ENCODE results near the gene UTS2.

The UTS2 gene

GRCh38 chr1:7852804-7853683 lies at the start of gene UTS2:
Gene UTS2, minus strand, starts transcription at chr1:7853065. Its CDS starts 62 bp downstream, at chr1:7853003.
- no peak for DNase-seq (ENCODE audit: low read depth)

GRCh38 chr1:7899741-7900140 lies 46.9 kb upstream of the UTS2 start:
- no peak for DNase-seq (ENCODE audit: low read depth)

GRCh38 chr1:7898962-7899361 lies 46.1 kb upstream of the UTS2 start:
- no peak for DNase-seq (ENCODE audit: low read depth)

- DNase-seq (ENCODE audit: low read depth): no peak
Observed at GRCh38 chr1:7896994-7897393, 44.1 kb upstream of the UTS2 start.

GRCh38 chr1:7893529-7894180 lies 40.8 kb upstream of the UTS2 start:
- DNase-seq (ENCODE audit: low read depth): no peak

GRCh38 chr1:7891804-7892203 lies 38.9 kb upstream of the UTS2 start:
- DNase-seq (ENCODE audit: low read depth): no peak

- no peak for DNase-seq (ENCODE audit: low read depth)
Observed at GRCh38 chr1:7890853-7891252, 38.0 kb upstream of the UTS2 start.

- no peak for DNase-seq (ENCODE audit: low read depth)
Observed at GRCh38 chr1:7888248-7889081, 35.6 kb upstream of the UTS2 start.

GRCh38 chr1:7886405-7886745 lies 33.5 kb upstream of the UTS2 start:
- DNase-seq (ENCODE audit: low read depth): no peak

- DNase-seq (ENCODE audit: low read depth): no peak
Observed at GRCh38 chr1:7885513-7886404, 32.9 kb upstream of the UTS2 start.

GRCh38 chr1:7884757-7885156 lies 31.9 kb upstream of the UTS2 start:
- no peak for DNase-seq (ENCODE audit: low read depth)

GRCh38 chr1:7879228-7879627 lies 26.4 kb upstream of the UTS2 start:
- no peak for DNase-seq (ENCODE audit: low read depth)

GRCh38 chr1:7878027-7878426 lies 25.2 kb upstream of the UTS2 start:
- DNase-seq (ENCODE audit: low read depth): no peak

- no peak for DNase-seq (ENCODE audit: low read depth)
Observed at GRCh38 chr1:7873801-7874795, 21.2 kb upstream of the UTS2 start.

GRCh38 chr1:7871136-7871535 lies 18.3 kb upstream of the UTS2 start:
- no peak for DNase-seq (ENCODE audit: low read depth)

- no peak for DNase-seq (ENCODE audit: low read depth)
Observed at GRCh38 chr1:7869136-7869920, 16.5 kb upstream of the UTS2 start.

GRCh38 chr1:7868070-7868780 lies 15.4 kb upstream of the UTS2 start:
- no peak for DNase-seq (ENCODE audit: low read depth)

GRCh38 chr1:7865978-7866377 lies 13.1 kb upstream of the UTS2 start:
- DNase-seq (ENCODE audit: low read depth): no peak

- no peak for DNase-seq (ENCODE audit: low read depth)
Observed at GRCh38 chr1:7863756-7864328, 11.0 kb upstream of the UTS2 start.
